Measurements from ENCODE around the gene STARD9. TPM values are rescaled to one million over a fixed set of nuclear protein-coding genes. Genes with fewer than 3 reads are reported as not detected.

STARD9 gene
- total RNA-seq, 2 experiments from 2014 or later = 12.8 to 13.0 TPM

- Mint-ChIP-seq H3K9me3 (ENCODE audit: insufficient read depth) (no peaks in the 10 kb centered on the region), H3K27ac (no peak overlapping the region), H3K27me3 (ENCODE audit: low read depth) (no peaks in the 10 kb centered on the region), H3K36me3 (ENCODE audit: low read depth) (peaks cover 41% of the 10 kb centered on the region), H3K4me3 (no peak overlapping the region), H3K4me1 (ENCODE audit: low read depth) (no peaks in the 10 kb centered on the region)
- ATAC-seq (no peak), DNase-seq (no peak)
- POLR2A ChIA-PET = no interaction called here
- CTCF ChIA-PET = interaction anchor here (0.7 to 1.9 kb wide), 3 partner anchors 15 to 203 kb away, joined by 3 to 4 read pairs (median 3); no protein-coding TSS in a partner anchor
Observed at GRCh38 chr15:42723068-42723467, 147.7 kb downstream of the STARD9 start.

GRCh38 chr15:42724276-42724675, 148.9 kb downstream of the STARD9 start:
- POLR2A ChIA-PET = no interaction called here
- no peak for DNase-seq
- CTCF ChIA-PET = interaction anchor here (0.6 to 1.9 kb wide), 2 partner anchors 192 to 202 kb away, joined by 3 to 4 read pairs; no protein-coding TSS in a partner anchor
- Mint-ChIP-seq H3K4me1 (ENCODE audit: low read depth) (no peaks in the 10 kb centered on the region), H3K27ac (no peak overlapping the region), H3K4me3 (no peak overlapping the region), H3K36me3 (ENCODE audit: low read depth) (peaks cover 44% of the 10 kb centered on the region), H3K27me3 (ENCODE audit: low read depth) (no peaks in the 10 kb centered on the region), H3K9me3 (ENCODE audit: insufficient read depth) (no peaks in the 10 kb centered on the region)
- no peak for ATAC-seq

DNA sequence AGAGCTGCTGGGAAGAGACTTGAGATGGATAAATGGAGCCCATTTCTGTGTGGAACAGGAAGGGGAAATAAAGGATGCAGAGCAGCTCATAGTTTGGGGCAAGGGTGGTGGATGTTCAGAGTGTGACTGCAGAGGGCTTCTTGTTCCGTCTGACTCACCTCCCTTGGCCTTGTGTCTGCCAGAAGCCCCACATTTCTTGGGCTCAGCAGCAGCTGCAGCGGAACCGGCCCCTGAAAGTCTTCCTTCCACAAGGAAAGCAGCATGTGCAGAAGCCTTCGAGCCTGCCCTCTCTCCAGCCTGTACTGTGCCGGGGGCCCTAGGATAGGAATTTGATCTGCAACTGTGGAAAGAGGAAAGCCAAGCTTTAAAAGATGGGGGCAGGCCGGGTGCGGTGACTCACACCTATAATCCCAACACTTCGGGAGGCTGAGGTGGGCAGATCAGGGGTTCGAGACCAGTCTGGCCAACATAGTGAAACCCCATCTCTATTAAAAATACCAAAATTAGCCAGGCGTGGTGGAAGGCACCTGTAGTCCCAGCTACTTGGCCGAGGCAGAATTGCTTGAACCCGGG, 150.0 kb downstream of the STARD9 start:
- Mint-ChIP-seq H3K27me3 (ENCODE audit: low read depth) (no peaks in the 10 kb centered on the region), H3K9me3 (ENCODE audit: insufficient read depth) (no peaks in the 10 kb centered on the region), H3K4me1 (ENCODE audit: low read depth) (no peaks in the 10 kb centered on the region), H3K36me3 (ENCODE audit: low read depth) (peaks cover 48% of the 10 kb centered on the region), H3K4me3 (no peak overlapping the region), H3K27ac (no peak overlapping the region)
- ATAC-seq (no peak), DNase-seq (no peak)
- POLR2A ChIA-PET = interaction anchor here (0.6 to 1.2 kb wide), 3 partner anchors 10 to 237 kb away, joined by 3 read pairs; no protein-coding TSS in a partner anchor
- CTCF ChIA-PET = interaction anchor here (1.2 kb wide), 1 partner anchor 18 kb away, joined by 3 read pairs; no protein-coding TSS in a partner anchor

- ATAC-seq (no peak), DNase-seq (no peak)
- no peak overlapping the region for H3K27ac Mint-ChIP-seq
- H3K4me3 Mint-ChIP-seq = no peak overlapping the region
- no peaks in the 10 kb centered on the region for H3K27me3 Mint-ChIP-seq (ENCODE audit: low read depth)
- POLR2A ChIA-PET = interaction anchor here (1.2 kb wide), 1 partner anchor 9 kb away, joined by 3 read pairs; no protein-coding TSS in a partner anchor
- CTCF ChIA-PET = interaction anchor here (1.2 kb wide), 1 partner anchor 17 kb away, joined by 3 read pairs; no protein-coding TSS in a partner anchor
- H3K4me1 Mint-ChIP-seq (ENCODE audit: low read depth) = no peaks in the 10 kb centered on the region
- H3K9me3 Mint-ChIP-seq (ENCODE audit: insufficient read depth) = no peaks in the 10 kb centered on the region
- peaks cover 50% of the 10 kb centered on the region for H3K36me3 Mint-ChIP-seq (ENCODE audit: low read depth)
Observed at GRCh38 chr15:42726114-42726513, 150.7 kb downstream of the STARD9 start.

- ATAC-seq = no peak
- H3K36me3 Mint-ChIP-seq (ENCODE audit: low read depth) = peaks cover 58% of the 10 kb centered on the region
- CTCF ChIA-PET = no interaction called here
Observed at GRCh38 chr15:42727750-42728381, 152.5 kb downstream of the STARD9 start.

DNA sequence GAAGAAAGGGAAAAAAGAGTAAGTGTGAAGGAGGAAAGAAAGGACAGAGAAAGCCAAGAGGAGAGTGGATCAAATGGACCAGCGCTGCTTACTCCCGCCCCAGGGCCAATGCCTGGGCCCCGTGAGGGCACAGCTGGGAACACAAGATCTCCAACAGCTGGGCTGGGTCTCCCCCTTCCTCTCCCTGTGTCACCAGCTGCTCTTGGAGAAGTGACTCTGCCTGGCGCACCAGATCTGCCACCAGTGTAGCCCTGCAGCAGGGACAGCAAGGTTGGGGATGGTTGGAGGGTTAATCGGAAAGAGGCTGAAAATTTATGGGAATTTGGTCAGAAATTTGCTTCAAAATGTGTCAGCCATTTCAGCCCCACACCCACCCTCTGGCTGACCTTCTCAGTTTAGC, 153.2 kb downstream of the STARD9 start:
- ChIA-PET POLR2A (no interaction called here), CTCF (no interaction called here)
- no peak overlapping the region for H3K4me3 Mint-ChIP-seq
- DNase-seq = no peak
- no peak overlapping the region for H3K27ac Mint-ChIP-seq
- no peaks in the 10 kb centered on the region for H3K9me3 Mint-ChIP-seq (ENCODE audit: insufficient read depth)
- no peaks in the 10 kb centered on the region for H3K4me1 Mint-ChIP-seq (ENCODE audit: low read depth)
- no peak for ATAC-seq
- H3K27me3 Mint-ChIP-seq (ENCODE audit: low read depth) = no peaks in the 10 kb centered on the region
- peaks cover 59% of the 10 kb centered on the region for H3K36me3 Mint-ChIP-seq (ENCODE audit: low read depth)

More at GRCh38 chr15:42727750-42728381, 152.5 kb downstream of the STARD9 start:
- Mint-ChIP-seq H3K4me1 (ENCODE audit: low read depth) (no peaks in the 10 kb centered on the region), H3K27me3 (ENCODE audit: low read depth) (no peaks in the 10 kb centered on the region), H3K9me3 (ENCODE audit: insufficient read depth) (no peaks in the 10 kb centered on the region), H3K27ac (no peak overlapping the region), H3K4me3 (no peak overlapping the region)
- no peak for DNase-seq
- POLR2A ChIA-PET = no interaction called here

- Mint-ChIP-seq H3K9me3 (ENCODE audit: insufficient read depth) (no peaks in the 10 kb centered on the region), H3K27ac (no peak overlapping the region), H3K36me3 (ENCODE audit: low read depth) (peaks cover 61% of the 10 kb centered on the region), H3K27me3 (ENCODE audit: low read depth) (no peaks in the 10 kb centered on the region), H3K4me3 (no peak overlapping the region), H3K4me1 (ENCODE audit: low read depth) (no peaks in the 10 kb centered on the region)
- CTCF ChIA-PET = no interaction called here
- POLR2A ChIA-PET = no interaction called here
- DNase-seq (no peak), ATAC-seq (no peak)
Observed at GRCh38 chr15:42728972-42729371, 153.6 kb downstream of the STARD9 start.

DNA sequence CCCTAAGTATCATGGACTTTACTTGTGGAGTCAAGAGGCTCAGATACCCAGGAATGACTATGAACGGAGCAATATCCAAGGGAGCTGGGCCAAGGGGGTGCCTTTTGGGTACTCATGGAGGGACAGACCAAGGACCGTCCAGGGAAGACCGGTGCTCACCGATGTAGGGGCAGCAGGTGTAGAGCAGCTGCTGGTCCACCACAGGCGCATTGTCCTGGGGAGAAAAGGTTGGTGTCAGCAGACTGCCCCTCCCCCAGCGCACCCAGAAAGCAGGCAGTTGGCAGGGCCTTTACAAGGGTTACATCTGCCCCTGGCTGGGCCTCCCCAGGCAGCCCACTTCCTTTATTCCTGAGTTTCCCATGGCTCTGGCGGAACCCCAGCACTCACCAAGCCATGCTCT, 154.0 kb downstream of the STARD9 start:
- no peaks in the 10 kb centered on the region for H3K27me3 Mint-ChIP-seq (ENCODE audit: low read depth)
- POLR2A ChIA-PET = no interaction called here
- H3K9me3 Mint-ChIP-seq (ENCODE audit: insufficient read depth) = no peaks in the 10 kb centered on the region
- peaks cover 63% of the 10 kb centered on the region for H3K36me3 Mint-ChIP-seq (ENCODE audit: low read depth)
- no peak for ATAC-seq
- H3K4me1 Mint-ChIP-seq (ENCODE audit: low read depth) = peaks cover 2% of the 10 kb centered on the region
- no peak overlapping the region for H3K4me3 Mint-ChIP-seq
- no peak for DNase-seq
- CTCF ChIA-PET = no interaction called here
- no peak overlapping the region for H3K27ac Mint-ChIP-seq

DNA sequence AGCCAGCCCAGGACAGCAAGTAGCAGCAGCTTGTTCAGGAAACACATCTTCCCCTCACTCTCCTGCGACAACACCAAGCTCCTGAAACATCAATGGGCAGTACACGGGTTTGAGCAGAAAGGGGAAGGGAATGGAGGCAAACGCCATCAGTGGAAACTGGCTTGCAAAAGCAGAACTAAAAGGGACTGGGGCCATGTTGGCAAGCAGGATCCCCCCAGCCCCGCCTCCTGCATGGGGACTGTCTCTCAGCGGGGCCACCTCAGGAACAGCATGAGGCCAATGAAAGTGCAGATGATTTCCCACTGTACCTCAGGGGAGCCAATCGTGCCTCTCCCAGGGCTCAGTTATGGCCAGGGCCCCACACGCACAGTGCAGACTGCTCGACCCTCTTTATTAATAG, 154.7 kb downstream of the STARD9 start:
- POLR2A ChIA-PET = interaction anchor here (1.2 kb wide), 1 partner anchor 14 kb away, joined by 5 read pairs; no protein-coding TSS in a partner anchor

DNA sequence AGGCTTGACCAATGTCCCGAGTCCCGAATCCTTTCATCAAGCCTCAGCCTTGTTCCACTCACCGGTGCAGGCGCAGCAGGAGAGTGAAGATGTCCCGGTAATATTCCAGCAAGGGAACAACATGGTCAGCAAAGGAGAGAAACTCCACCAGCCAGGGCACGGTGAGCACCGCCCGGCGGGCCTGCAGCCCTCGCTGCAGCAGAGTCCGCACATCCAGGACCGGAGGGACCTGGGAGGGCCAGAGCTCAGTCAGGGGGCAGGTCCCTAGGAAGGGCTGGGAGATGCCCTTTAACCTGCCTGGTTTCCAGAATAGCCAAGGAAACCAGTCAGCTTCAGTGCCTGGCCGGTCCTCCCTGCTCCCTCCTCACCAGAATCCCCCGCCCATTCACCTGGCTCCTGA, 155.1 kb downstream of the STARD9 start:
- DNase-seq = no peak
- ChIA-PET POLR2A (interaction anchor here (1.2 kb wide), 1 partner anchor 14 kb away, joined by 5 read pairs; no protein-coding TSS in a partner anchor), CTCF (no interaction called here)
- H3K4me3 Mint-ChIP-seq = no peak overlapping the region
- peaks cover 6% of the 10 kb centered on the region for H3K4me1 Mint-ChIP-seq (ENCODE audit: low read depth)
- H3K9me3 Mint-ChIP-seq (ENCODE audit: insufficient read depth) = no peaks in the 10 kb centered on the region
- H3K27me3 Mint-ChIP-seq (ENCODE audit: low read depth) = no peaks in the 10 kb centered on the region
- peaks cover 59% of the 10 kb centered on the region for H3K36me3 Mint-ChIP-seq (ENCODE audit: low read depth)
- H3K27ac Mint-ChIP-seq = no peak overlapping the region
- no peak for ATAC-seq

More for the DNA sequence above, 154.7 kb downstream of the STARD9 start:
- Mint-ChIP-seq H3K27me3 (ENCODE audit: low read depth) (no peaks in the 10 kb centered on the region), H3K9me3 (ENCODE audit: insufficient read depth) (no peaks in the 10 kb centered on the region), H3K4me3 (no peak overlapping the region), H3K36me3 (ENCODE audit: low read depth) (peaks cover 59% of the 10 kb centered on the region), H3K27ac (no peak overlapping the region), H3K4me1 (ENCODE audit: low read depth) (peaks cover 2% of the 10 kb centered on the region)
- CTCF ChIA-PET = no interaction called here
- DNase-seq = no peak
- no peak for ATAC-seq

DNA sequence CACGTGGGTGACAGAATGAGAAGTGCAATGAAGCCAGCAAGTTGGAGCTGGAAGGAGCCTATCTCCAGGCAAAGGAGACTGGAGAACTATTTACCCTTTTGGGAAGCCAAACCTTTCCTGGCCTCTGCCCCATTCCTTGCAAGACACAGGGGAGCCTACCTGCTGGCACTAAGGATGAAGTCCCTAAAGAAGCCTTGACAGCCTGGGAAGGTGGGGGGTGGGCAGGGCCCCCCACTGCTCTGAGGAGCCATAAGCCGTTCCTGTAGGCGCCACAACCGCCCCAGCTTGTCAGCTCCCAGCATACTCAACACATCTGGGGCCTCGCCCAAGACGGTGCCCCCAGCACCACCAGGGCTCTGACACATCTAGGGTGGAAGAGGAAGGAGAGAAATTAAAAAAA, 156.1 kb downstream of the STARD9 start:
- H3K36me3 Mint-ChIP-seq (ENCODE audit: low read depth) = peaks cover 61% of the 10 kb centered on the region
- no peak overlapping the region for H3K4me3 Mint-ChIP-seq
- ChIA-PET POLR2A (no interaction called here), CTCF (no interaction called here)
- no peak for DNase-seq
- peaks cover 12% of the 10 kb centered on the region for H3K4me1 Mint-ChIP-seq (ENCODE audit: low read depth)
- no peak overlapping the region for H3K27ac Mint-ChIP-seq
- no peaks in the 10 kb centered on the region for H3K9me3 Mint-ChIP-seq (ENCODE audit: insufficient read depth)
- no peak for ATAC-seq
- no peaks in the 10 kb centered on the region for H3K27me3 Mint-ChIP-seq (ENCODE audit: low read depth)

DNA sequence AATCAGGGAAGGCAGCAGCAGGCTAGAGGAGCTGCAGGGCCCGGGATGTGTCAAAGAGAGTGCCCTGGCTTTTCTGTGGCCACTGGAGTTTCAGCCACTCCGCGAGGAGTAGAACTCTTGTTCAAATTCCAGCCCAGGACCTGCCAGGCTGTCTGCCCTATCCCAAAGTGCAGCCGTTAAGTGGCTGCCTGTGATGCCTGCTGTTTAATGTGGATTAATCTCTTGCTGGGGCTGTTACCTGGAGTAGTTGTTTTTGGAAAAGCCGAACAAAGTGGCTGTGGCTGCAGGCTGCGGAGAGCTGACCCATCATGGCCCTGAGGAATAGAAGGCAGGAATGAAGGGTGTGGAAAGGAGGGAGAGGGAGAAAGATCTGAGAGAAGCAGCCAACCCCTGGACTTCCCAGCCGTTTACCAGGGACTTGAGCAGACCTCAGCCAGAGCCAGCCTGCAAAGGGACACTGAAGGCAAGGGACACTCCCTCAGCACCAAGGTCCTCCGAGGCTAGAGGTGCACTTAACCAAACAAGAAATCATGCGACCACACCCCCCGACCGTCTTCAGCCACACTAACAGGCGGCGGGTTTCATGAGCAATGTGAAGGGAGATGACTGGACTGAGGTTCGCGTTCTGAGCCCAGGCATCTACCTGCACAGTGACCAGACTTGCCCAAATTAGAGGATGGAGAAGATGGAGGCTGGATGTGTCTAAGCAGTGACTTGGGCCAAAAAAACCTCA, 156.9 kb downstream of the STARD9 start:
- no peak for ATAC-seq
- peaks cover 56% of the 10 kb centered on the region for H3K36me3 Mint-ChIP-seq (ENCODE audit: low read depth)
- H3K27me3 Mint-ChIP-seq (ENCODE audit: low read depth) = no peaks in the 10 kb centered on the region
- H3K9me3 Mint-ChIP-seq (ENCODE audit: insufficient read depth) = no peaks in the 10 kb centered on the region
- POLR2A ChIA-PET = no interaction called here
- no peak overlapping the region for H3K4me3 Mint-ChIP-seq
- no peak for DNase-seq
- peaks cover 13% of the 10 kb centered on the region for H3K4me1 Mint-ChIP-seq (ENCODE audit: low read depth)
- CTCF ChIA-PET = interaction anchor here (0.9 kb wide), 1 partner anchor 194 kb away, joined by 5 read pairs; no protein-coding TSS in a partner anchor
- no peak overlapping the region for H3K27ac Mint-ChIP-seq

All from activated CD8-positive, alpha-beta T cell treated with anti-CD3 and anti-CD28 coated beads, Interleukin-2, amount 10 ng/mL, durations not matched to agents 7 days and 5 days (primary cell).